Lung (tissue), 12 donors: ENCODE results near the gene ZNF653. TPM values are rescaled to one million over a fixed set of nuclear protein-coding genes. Genes with fewer than 3 reads are reported as not detected.
A peak's percentile ranks its signal among the peaks of the same experiment; 100 is the strongest.

Experiments
- ATAC-seq: fragments of 200-7000 bp; cut with Tn5 transposase; one replicate; pipeline ENCODE4 v1.9.1; 2020; ENCODE audit warnings: moderate number of reproducible peaks; ENCODE audit not compliant: insufficient read depth, low FRiP score
- DNase-seq, 3 donors: peaks; one replicate each; pipeline ENCODE4 v3.0.0-alpha.2; 2013 to 2017
- H3K27ac ChIP-seq, 2 donors: one replicate each; pipeline ENCODE4 v1.5.1; 2013; ENCODE audit warnings: mild to moderate bottlenecking in 2 of 2, moderate library complexity in 2 of 2, control low read depth in 1 of 2, inconsistent platforms in 1 of 2, low read depth in 1 of 2, low read length in 1 of 2
- H3K27me3 ChIP-seq, 3 donors: one replicate each; pipeline ENCODE4 v1.5.1; 2013; ENCODE audit warnings: low read length in 2 of 3; ENCODE audit not compliant: control insufficient read depth in 3 of 3, insufficient read depth in 3 of 3
- H3K36me3 ChIP-seq, 4 donors: one replicate each; pipeline ENCODE4 v1.5.1; 2013; ENCODE audit warnings: low read length in 4 of 4, mild to moderate bottlenecking in 1 of 4, moderate library complexity in 1 of 4; ENCODE audit not compliant: control insufficient read depth in 4 of 4, insufficient read depth in 4 of 4
- H3K4me1 ChIP-seq, 5 donors: one replicate each; pipeline ENCODE4 v1.5.1; 2013; ENCODE audit warnings: low read length in 5 of 5, mild to moderate bottlenecking in 2 of 5, moderate library complexity in 1 of 5; ENCODE audit not compliant: control insufficient read depth in 5 of 5, insufficient read depth in 5 of 5
- H3K4me3 ChIP-seq: one replicate; pipeline ENCODE4 v1.5.1; 2013; ENCODE audit warnings: mild to moderate bottlenecking, control low read depth, moderate library complexity
- H3K9ac ChIP-seq, 2 donors: one replicate each; pipeline ENCODE4 v1.5.1; 2013; ENCODE audit warnings: low read length in 2 of 2, control low read depth in 1 of 2; ENCODE audit not compliant: insufficient read depth in 1 of 2
- H3K9me3 ChIP-seq, 4 donors: one replicate each; pipeline ENCODE4 v1.5.1; 2013; ENCODE audit warnings: low read length in 3 of 4, mild to moderate bottlenecking in 1 of 4, moderate library complexity in 1 of 4; ENCODE audit not compliant: control insufficient read depth in 4 of 4, insufficient read depth in 3 of 4
- WGBS, 2 donors: extraction: QIAGEN DNeasy Blood & Tissue Kit; methylation state at CpG; one replicate each; pipeline ENCODE4 v1.1.7; 2013; 5-methylcytosine and 5-hydroxymethylcytosine counted together
- polyA plus RNA-seq, 2 donors: library from polyadenylated mRNA; stranded (reverse); fragments of 200-250 nt; gene quantifications; one replicate each; pipeline ENCODE4 v1.2.1, GENCODE V29; 2013
- total RNA-seq, 2 donors: library from RNA; depleted of rRNA in 1 of 2; stranded (reverse); fragments of >200 nt in 1 of 2; gene quantifications; one replicate each; pipeline ENCODE4 v1.2.1, GENCODE V29; 2014 to 2021
- TF ChIP-seq, protein P1 (sequence below): IDR thresholded peaks from 2 replicates; pipeline ENCODE4 v1.5.1; 2012; ENCODE audit warnings: mild to moderate bottlenecking; ENCODE audit errors: control extremely low read depth, extremely low read depth
- donor health status: control.
- donor health status: control.
- donor health status: Bipolar disorder and iron deficiency.
- donor health status: healthy.
- donor health status: DM: yes; HTN: yes; CAD: no.

The ZNF653 gene
- total and polyA plus RNA-seq, 4 donors: 5.4 to 12.9 (median 9.0) TPM

DNA sequence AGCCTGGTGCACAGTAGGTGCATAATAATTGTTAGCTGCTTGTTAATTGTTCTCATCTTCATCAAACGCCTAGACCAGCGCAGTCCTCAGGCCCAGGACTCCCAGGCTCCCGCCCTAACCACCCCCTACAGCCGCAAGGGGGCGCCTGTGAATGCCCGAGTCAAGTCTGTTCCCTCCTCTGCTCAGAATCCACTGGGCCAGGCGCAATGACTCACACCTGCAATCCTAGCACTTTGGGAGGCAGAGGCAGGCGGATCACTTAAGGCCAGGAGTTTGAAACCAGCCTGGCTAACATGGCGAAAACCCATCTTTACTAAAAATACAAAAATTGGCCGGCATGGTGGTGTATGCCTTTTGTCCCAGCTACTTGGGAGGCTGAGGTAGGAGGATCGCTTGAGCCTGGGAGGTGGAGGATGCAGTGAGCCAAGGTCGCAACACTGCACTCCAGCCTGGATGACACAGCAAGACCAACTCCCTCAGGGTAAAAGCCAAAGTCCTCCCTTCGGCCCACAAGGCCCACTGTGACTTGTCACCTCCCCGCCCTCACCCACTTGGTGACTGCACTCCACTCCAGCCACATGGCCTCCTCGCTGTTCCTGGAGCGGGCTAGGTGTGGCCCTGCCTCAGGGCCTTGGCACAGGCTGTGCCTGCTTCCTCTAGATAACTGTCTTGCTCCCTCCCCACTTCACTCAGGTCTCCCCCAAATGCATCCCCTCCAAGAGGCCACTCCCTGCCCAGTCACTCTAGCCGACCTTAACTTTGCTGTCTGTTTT lies 9.1 kb downstream of the ZNF653 start:
- H3K27ac ChIP-seq: no peak overlapping the region
- no peaks in the 10 kb centered on the region for H3K27me3 ChIP-seq
- no peaks in the 10 kb centered on the region for H3K9me3 ChIP-seq
- H3K36me3 ChIP-seq: peaks cover 0 to 22% (median 2%) of the 10 kb centered on the region in 4 donors
- TF ChIP-seq, protein P1, sequence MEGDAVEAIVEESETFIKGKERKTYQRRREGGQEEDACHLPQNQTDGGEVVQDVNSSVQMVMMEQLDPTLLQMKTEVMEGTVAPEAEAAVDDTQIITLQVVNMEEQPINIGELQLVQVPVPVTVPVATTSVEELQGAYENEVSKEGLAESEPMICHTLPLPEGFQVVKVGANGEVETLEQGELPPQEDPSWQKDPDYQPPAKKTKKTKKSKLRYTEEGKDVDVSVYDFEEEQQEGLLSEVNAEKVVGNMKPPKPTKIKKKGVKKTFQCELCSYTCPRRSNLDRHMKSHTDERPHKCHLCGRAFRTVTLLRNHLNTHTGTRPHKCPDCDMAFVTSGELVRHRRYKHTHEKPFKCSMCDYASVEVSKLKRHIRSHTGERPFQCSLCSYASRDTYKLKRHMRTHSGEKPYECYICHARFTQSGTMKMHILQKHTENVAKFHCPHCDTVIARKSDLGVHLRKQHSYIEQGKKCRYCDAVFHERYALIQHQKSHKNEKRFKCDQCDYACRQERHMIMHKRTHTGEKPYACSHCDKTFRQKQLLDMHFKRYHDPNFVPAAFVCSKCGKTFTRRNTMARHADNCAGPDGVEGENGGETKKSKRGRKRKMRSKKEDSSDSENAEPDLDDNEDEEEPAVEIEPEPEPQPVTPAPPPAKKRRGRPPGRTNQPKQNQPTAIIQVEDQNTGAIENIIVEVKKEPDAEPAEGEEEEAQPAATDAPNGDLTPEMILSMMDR: no peak
- H3K4me3 ChIP-seq: no peak overlapping the region
- WGBS, 2 donors: 75 to 76% methylated on average over 17 of the region's 17 CpGs
- ATAC-seq (no peak), DNase-seq (peak; percentile 24 to 51 (median 29))
- H3K4me1 ChIP-seq: no peaks in the 10 kb centered on the region
- H3K9ac ChIP-seq: no peak overlapping the region

DNA sequence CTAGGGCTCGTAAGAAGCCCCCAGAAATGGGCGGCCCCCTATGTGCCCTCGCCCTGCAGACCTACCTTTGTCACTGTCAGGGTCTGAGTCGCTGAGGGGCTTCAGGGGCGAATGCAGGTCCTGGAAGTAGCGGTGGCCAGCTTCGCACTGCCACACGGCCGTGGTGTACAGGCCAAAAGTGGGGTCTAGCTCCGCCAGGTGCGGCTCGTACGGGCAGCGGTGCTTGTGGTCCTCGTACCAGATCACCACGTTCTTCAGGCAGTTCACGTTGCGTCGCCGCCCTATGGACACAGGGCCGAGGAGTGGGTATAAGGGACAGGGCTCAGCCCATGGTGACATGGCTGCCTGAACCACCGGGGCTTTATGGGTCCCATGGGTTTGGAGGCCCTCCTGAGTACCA lies 9.8 kb downstream of the ZNF653 start:
- Histone ChIP-seq H3K9me3 (no peaks in the 10 kb centered on the region), H3K27ac (no peak overlapping the region), H3K4me1 (no peaks in the 10 kb centered on the region), H3K36me3 (peaks cover 0 to 23% (median 2%) of the 10 kb centered on the region in 4 donors), H3K4me3 (no peak overlapping the region), H3K27me3 (no peaks in the 10 kb centered on the region), H3K9ac (no peak overlapping the region)
- DNase-seq (no peak), ATAC-seq (no peak)
- 97 to 98% methylated on average over 22 of the region's 22 CpGs for WGBS, 2 donors
- TF ChIP-seq, protein P1: no peak

DNA sequence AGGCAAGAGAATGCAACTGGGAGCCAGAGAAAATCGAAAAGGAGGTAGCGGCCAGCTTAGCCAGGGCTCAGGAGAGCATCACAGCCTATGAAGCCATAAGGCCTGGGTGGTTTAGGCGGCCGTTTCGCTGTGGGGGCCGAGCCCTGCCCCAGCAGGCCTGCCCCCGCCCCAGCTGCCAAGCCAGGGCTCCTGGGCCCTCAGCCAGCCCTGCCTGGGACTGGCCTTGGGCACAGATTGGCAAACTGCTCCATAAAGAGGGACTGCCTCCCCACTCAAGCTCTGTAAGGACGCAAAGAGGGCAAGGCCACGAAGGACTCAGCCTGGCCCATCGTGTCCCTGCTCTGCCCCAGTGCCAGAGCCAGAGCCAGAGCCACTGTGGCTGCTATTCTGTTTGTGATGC lies 10.2 kb downstream of the ZNF653 start:
- Histone ChIP-seq H3K27ac (no peak overlapping the region), H3K9me3 (no peaks in the 10 kb centered on the region), H3K27me3 (no peaks in the 10 kb centered on the region), H3K4me1 (no peaks in the 10 kb centered on the region), H3K4me3 (no peak overlapping the region), H3K9ac (no peak overlapping the region), H3K36me3 (peaks cover 0 to 27% (median 2%) of the 10 kb centered on the region in 4 donors)
- ATAC-seq (no peak), DNase-seq (no peak)
- 94 to 95% methylated on average over 8 to 10 of the region's 10 CpGs for WGBS, 2 donors
- TF ChIP-seq, protein P1: no peak
